ENCODE data around the gene ANKIB1. TPM values are rescaled to one million over a fixed set of nuclear protein-coding genes. Genes with fewer than 3 reads are reported as not detected.

Gene ANKIB1
- total RNA-seq, 1 donor from 2014 or later: 31.3 TPM

DNA sequence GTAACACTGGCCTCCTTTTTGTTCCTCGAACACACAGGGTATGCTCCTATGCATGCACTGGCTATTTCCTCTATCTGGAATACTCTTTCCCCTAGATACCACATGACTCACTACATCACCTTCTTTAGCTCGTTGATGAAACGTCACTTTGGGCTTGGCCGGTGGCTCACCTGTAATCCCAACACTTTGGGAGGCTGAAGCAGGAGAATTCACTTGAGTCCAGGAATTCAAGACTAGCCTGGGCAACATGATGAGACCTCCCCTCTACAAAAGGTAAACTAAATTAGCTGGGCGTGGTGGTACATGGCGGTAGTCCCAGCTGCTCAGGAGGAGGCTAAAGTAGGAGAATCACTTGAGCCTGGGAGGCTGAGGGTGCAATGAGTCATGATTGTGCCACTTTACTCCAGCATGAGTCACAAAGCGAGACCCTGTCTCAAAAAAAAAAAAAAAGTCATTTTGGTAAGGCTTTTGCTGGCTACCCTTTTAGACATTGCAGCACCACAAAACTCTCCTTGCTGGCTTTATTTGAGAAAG is 14.5 kb downstream of the ANKIB1 start:
- Histone ChIP-seq H3K4me3 (ENCODE audit: low read length in 3 of 3) (no peak overlapping the region), H3K9ac (ENCODE audit: low read depth in 1 of 3, low read length in 3 of 3) (no peak overlapping the region), H3K36me3 (ENCODE audit: control insufficient read depth in 3 of 3, insufficient read depth in 3 of 3, low read length in 3 of 3) (no peaks in the 10 kb centered on the region), H3K27ac (ENCODE audit: low read depth, low read length) (no peak overlapping the region), H3K4me1 (ENCODE audit: control insufficient read depth in 3 of 3, insufficient read depth in 3 of 3, low read length in 3 of 3) (peaks cover 0 to 9% (median 7%) of the 10 kb centered on the region in 3 donors), H3K9me3 (ENCODE audit: control insufficient read depth in 3 of 3, low read length in 3 of 3) (no peaks in the 10 kb centered on the region), H3K27me3 (ENCODE audit: control insufficient read depth in 3 of 3, insufficient read depth in 3 of 3, low read length in 3 of 3) (no peaks in the 10 kb centered on the region)

DNA sequence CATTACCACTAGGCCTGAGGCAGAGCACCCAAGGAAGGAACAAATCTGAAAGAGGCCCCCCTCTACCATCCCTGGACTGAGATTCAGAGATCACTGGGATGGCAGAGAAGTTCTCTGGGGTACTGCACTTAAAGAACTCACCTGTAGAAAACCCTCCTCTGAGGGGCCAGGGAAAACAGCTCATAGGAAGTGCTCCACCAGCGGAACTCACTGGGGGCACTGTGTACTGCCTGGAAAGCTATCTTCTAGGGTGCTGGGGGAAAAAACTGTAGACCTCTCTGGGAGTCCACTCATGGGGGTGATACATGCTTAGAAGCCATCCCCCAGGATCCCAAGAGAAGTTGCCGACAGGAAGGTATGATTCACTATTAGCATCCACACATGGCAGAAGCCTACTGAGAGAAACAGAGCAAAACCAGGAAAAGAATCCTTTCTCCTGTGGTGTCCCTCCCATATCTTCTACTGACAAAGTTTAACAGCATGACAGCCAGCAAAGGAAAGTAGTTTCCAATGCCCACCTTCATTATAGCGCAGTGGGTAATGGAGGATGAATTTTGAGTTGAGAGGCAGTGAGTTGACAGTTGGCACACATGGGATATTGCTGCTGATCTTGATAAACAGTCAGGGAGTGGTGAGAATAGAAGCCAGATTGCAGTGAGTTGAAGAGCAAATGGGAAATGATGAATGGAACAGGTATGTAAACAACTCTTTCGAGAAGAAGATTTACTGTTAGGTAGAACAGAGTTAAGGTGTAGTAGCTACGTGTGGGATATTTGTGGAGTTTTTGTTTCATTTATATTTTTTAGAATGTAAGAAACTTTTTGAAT is 20.9 kb downstream of the ANKIB1 start:
- H3K27ac ChIP-seq (ENCODE audit: low read depth, low read length): no peak overlapping the region
- H3K36me3 ChIP-seq (ENCODE audit: control insufficient read depth in 3 of 3, insufficient read depth in 3 of 3, low read length in 3 of 3): no peaks in the 10 kb centered on the region
- H3K9ac ChIP-seq (ENCODE audit: low read depth in 1 of 3, low read length in 3 of 3): no peak overlapping the region
- H3K27me3 ChIP-seq (ENCODE audit: control insufficient read depth in 3 of 3, insufficient read depth in 3 of 3, low read length in 3 of 3): no peaks in the 10 kb centered on the region
- no peaks in the 10 kb centered on the region for H3K4me1 ChIP-seq (ENCODE audit: control insufficient read depth in 3 of 3, insufficient read depth in 3 of 3, low read length in 3 of 3)
- H3K4me3 ChIP-seq (ENCODE audit: low read length in 3 of 3): no peak overlapping the region
- H3K9me3 ChIP-seq (ENCODE audit: control insufficient read depth in 3 of 3, low read length in 3 of 3): no peaks in the 10 kb centered on the region

DNA sequence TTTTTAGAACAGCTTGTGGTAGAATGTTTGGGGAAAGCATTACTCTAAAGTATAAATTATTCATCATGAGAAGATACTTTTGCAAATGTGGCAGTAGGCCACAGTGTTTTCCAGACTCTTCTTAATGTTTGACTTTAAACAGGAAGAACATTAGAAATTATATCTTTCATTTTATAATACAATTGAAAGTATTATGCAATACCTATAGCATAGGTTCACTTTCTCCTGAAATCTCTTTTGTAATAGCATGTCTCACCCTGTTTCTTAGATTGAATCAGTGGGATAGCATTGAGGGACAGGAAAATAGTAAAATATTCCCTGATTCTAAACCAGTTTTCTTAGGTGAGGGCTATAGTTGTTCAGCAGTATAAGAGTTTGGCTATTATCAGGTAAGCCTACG is 23.1 kb downstream of the ANKIB1 start:
- Histone ChIP-seq H3K9me3 (ENCODE audit: control insufficient read depth in 3 of 3, low read length in 3 of 3) (no peaks in the 10 kb centered on the region), H3K27ac (ENCODE audit: low read depth, low read length) (no peak overlapping the region), H3K36me3 (ENCODE audit: control insufficient read depth in 3 of 3, insufficient read depth in 3 of 3, low read length in 3 of 3) (no peaks in the 10 kb centered on the region), H3K4me1 (ENCODE audit: control insufficient read depth in 3 of 3, insufficient read depth in 3 of 3, low read length in 3 of 3) (no peaks in the 10 kb centered on the region), H3K27me3 (ENCODE audit: control insufficient read depth in 3 of 3, insufficient read depth in 3 of 3, low read length in 3 of 3) (no peaks in the 10 kb centered on the region), H3K4me3 (ENCODE audit: low read length in 3 of 3) (no peak overlapping the region), H3K9ac (ENCODE audit: low read depth in 1 of 3, low read length in 3 of 3) (no peak overlapping the region)

DNA sequence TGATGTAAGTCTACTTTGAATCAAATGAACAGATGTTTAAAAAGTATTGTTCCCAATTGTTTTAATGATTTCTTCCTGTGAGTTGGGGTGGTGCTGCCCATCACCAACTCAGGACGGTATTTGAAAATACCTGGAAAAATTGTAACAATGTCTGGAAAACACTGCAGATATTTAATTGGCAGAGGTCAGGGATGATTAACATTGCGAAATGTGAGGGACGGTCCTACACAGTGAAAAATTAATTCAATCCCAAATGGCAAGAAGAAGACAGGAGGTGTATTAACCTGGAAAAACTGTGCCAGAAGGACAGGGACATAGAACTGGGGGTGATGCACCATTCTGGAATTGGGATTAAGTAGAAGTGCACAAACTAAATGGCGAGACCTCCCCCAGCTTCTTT is 29.6 kb downstream of the ANKIB1 start:
- Histone ChIP-seq H3K9ac (ENCODE audit: low read depth in 1 of 3, low read length in 3 of 3) (no peak overlapping the region), H3K27me3 (ENCODE audit: control insufficient read depth in 3 of 3, insufficient read depth in 3 of 3, low read length in 3 of 3) (no peaks in the 10 kb centered on the region), H3K4me1 (ENCODE audit: control insufficient read depth in 3 of 3, insufficient read depth in 3 of 3, low read length in 3 of 3) (peaks cover 2 to 11% (median 3%) of the 10 kb centered on the region in 3 donors), H3K9me3 (ENCODE audit: control insufficient read depth in 3 of 3, low read length in 3 of 3) (no peaks in the 10 kb centered on the region), H3K27ac (ENCODE audit: low read depth, low read length) (no peak overlapping the region), H3K4me3 (ENCODE audit: low read length in 3 of 3) (no peak overlapping the region), H3K36me3 (ENCODE audit: control insufficient read depth in 3 of 3, insufficient read depth in 3 of 3, low read length in 3 of 3) (no peaks in the 10 kb centered on the region)

DNA sequence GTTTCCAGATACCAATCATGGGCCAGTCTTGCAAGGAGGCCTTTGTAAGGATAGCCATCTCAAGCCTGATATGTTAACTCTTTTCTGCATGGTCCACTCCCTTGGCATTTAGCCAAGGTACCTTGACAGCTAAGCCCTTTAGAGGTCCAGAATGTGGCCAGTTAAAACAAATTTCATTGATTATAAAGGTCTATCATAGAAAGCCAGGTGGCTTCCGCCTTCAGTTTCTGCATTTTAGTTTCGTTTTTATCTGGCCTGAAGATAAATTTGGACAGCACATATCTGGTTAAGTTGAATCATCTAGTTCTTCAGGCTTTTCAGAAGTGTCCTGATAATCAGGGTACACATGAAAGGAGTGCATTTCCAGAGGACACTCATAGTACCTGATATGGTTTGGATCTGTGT is 30.7 kb downstream of the ANKIB1 start:
- peaks cover 2 to 11% (median 3%) of the 10 kb centered on the region in 3 donors for H3K4me1 ChIP-seq (ENCODE audit: control insufficient read depth in 3 of 3, insufficient read depth in 3 of 3, low read length in 3 of 3)
- H3K9me3 ChIP-seq (ENCODE audit: control insufficient read depth in 3 of 3, low read length in 3 of 3): peaks cover 0 to 6% (median 0%) of the 10 kb centered on the region in 3 donors
- H3K36me3 ChIP-seq (ENCODE audit: control insufficient read depth in 3 of 3, insufficient read depth in 3 of 3, low read length in 3 of 3): peaks cover 0 to 3% (median 0%) of the 10 kb centered on the region in 3 donors
- no peak overlapping the region for H3K9ac ChIP-seq (ENCODE audit: low read depth in 1 of 3, low read length in 3 of 3)
- no peak overlapping the region for H3K27ac ChIP-seq (ENCODE audit: low read depth, low read length)
- H3K27me3 ChIP-seq (ENCODE audit: control insufficient read depth in 3 of 3, insufficient read depth in 3 of 3, low read length in 3 of 3): no peaks in the 10 kb centered on the region
- no peak overlapping the region for H3K4me3 ChIP-seq (ENCODE audit: low read length in 3 of 3)

DNA sequence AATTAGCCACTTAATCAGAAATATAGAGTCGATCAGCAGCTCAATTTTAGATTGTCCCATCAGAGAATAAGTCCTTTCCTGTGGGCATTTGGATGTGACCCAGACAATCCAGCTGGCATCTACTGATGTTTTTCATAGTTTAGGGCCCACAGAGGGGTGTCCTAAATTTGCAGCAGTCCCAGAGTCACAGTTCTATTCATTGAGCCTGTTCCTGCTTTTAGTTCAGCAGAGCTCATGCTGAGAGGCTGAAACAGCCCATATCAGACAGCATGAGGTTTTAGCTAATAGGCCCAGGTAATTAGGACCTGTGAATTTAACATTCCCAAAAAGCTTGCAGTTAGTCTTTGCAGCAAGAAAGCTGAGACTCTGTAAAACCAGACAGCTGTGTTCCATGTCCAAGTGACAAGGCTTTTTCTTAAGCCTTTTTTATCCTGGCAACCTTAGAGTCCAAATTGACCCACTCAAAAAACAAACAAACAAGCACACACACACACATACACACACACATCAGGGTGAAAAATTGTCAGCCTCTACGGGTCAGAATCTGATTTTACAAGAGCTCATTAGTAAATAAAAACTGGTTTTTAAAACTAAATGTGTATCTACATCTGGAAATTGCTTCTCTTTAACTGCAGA is 33.7 kb downstream of the ANKIB1 start:
- peaks cover 2 to 11% (median 3%) of the 10 kb centered on the region in 3 donors for H3K4me1 ChIP-seq (ENCODE audit: control insufficient read depth in 3 of 3, insufficient read depth in 3 of 3, low read length in 3 of 3)
- no peak overlapping the region for H3K4me3 ChIP-seq (ENCODE audit: low read length in 3 of 3)
- no peak overlapping the region for H3K27ac ChIP-seq (ENCODE audit: low read depth, low read length)
- no peak overlapping the region for H3K9ac ChIP-seq (ENCODE audit: low read depth in 1 of 3, low read length in 3 of 3)
- no peaks in the 10 kb centered on the region for H3K27me3 ChIP-seq (ENCODE audit: control insufficient read depth in 3 of 3, insufficient read depth in 3 of 3, low read length in 3 of 3)
- peaks cover 0 to 3% (median 0%) of the 10 kb centered on the region in 3 donors for H3K36me3 ChIP-seq (ENCODE audit: control insufficient read depth in 3 of 3, insufficient read depth in 3 of 3, low read length in 3 of 3)
- peaks cover 0 to 6% (median 0%) of the 10 kb centered on the region in 3 donors for H3K9me3 ChIP-seq (ENCODE audit: control insufficient read depth in 3 of 3, low read length in 3 of 3)

DNA sequence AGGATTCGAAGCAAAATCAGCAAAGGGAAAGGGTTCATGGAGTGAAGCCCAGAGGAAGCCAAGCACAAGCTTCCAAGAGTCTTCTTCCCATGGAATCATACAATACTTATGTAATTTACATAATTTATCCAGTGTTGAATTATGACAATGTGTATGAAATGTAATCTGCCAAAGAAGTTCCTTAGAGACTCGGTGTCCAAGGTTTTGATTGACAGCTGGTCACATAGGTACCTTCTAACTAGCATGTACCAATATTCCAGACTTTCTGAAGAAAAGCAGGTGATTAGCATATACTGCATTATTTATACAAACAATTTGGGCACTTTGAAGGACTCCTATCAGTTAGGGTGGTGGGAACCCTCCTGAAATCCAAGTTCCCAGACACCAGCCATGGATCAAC is 35.3 kb downstream of the ANKIB1 start:
- no peak overlapping the region for H3K27ac ChIP-seq (ENCODE audit: low read depth, low read length)

DNA sequence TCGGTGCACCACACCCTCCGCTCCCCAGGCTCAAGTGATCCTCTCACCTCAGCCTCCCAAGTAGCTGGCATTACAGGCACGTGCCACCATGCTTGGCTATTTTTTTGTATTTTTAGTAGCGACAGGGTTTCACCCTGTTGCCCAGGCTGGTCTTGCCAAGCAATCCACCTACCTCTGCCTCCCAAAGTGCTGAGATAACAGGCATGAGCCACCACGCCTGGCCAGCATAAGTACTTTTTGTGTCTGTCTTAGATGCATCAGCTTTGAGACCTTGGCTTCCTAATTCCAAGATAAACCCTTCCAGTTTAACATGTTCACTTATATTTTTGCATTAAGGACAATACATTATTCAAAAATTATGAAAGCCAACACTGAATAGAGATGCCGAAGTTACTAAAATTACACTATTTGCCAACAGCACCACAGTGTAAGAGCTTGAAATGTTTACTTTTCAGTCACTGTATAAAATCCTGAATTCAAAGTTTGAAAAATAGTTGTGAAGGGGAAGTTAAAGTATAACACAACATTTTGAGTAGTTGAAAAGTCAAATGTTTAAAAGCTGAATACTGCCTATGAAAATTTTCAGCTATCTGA is 36.5 kb downstream of the ANKIB1 start:
- H3K27me3 ChIP-seq (ENCODE audit: control insufficient read depth in 3 of 3, insufficient read depth in 3 of 3, low read length in 3 of 3): no peaks in the 10 kb centered on the region
- H3K9ac ChIP-seq (ENCODE audit: low read depth in 1 of 3, low read length in 3 of 3): no peak overlapping the region
- no peak overlapping the region for H3K27ac ChIP-seq (ENCODE audit: low read depth, low read length)
- peaks cover 2 to 11% (median 3%) of the 10 kb centered on the region in 3 donors for H3K4me1 ChIP-seq (ENCODE audit: control insufficient read depth in 3 of 3, insufficient read depth in 3 of 3, low read length in 3 of 3)
- H3K36me3 ChIP-seq (ENCODE audit: control insufficient read depth in 3 of 3, insufficient read depth in 3 of 3, low read length in 3 of 3): peaks cover 0 to 3% (median 0%) of the 10 kb centered on the region in 3 donors
- peaks cover 0 to 6% (median 0%) of the 10 kb centered on the region in 3 donors for H3K9me3 ChIP-seq (ENCODE audit: control insufficient read depth in 3 of 3, low read length in 3 of 3)
- H3K4me3 ChIP-seq (ENCODE audit: low read length in 3 of 3): no peak overlapping the region

More for the DNA sequence above, 35.3 kb downstream of the ANKIB1 start:
- Histone ChIP-seq H3K27me3 (ENCODE audit: control insufficient read depth in 3 of 3, insufficient read depth in 3 of 3, low read length in 3 of 3) (no peaks in the 10 kb centered on the region), H3K36me3 (ENCODE audit: control insufficient read depth in 3 of 3, insufficient read depth in 3 of 3, low read length in 3 of 3) (peaks cover 0 to 3% (median 0%) of the 10 kb centered on the region in 3 donors), H3K9ac (ENCODE audit: low read depth in 1 of 3, low read length in 3 of 3) (no peak overlapping the region), H3K9me3 (ENCODE audit: control insufficient read depth in 3 of 3, low read length in 3 of 3) (peaks cover 0 to 6% (median 0%) of the 10 kb centered on the region in 3 donors), H3K4me3 (ENCODE audit: low read length in 3 of 3) (no peak overlapping the region), H3K4me1 (ENCODE audit: control insufficient read depth in 3 of 3, insufficient read depth in 3 of 3, low read length in 3 of 3) (peaks cover 2 to 11% (median 3%) of the 10 kb centered on the region in 3 donors)

DNA sequence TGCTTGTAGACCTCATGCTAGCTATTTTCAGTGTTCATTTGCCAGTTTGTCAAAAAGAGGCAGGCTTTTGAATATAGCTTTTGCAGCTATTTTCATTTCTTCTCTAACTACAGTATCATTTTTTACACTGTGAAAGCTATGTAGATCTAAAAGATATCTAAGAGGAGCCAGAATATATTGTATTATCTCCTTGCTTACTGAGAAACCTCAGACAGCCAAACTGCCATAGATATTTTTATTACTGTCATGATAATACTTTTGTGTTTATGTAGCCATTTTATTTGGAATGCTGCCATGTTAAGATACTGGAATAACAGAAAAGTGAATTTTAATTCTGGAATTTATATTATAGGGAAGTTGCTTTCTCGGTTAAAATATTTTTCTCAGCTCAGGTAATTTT is 37.2 kb downstream of the ANKIB1 start:
- H3K27ac ChIP-seq (ENCODE audit: low read depth, low read length): no peak overlapping the region
- peaks cover 0 to 6% (median 0%) of the 10 kb centered on the region in 3 donors for H3K9me3 ChIP-seq (ENCODE audit: control insufficient read depth in 3 of 3, low read length in 3 of 3)
- H3K27me3 ChIP-seq (ENCODE audit: control insufficient read depth in 3 of 3, insufficient read depth in 3 of 3, low read length in 3 of 3): no peaks in the 10 kb centered on the region
- peaks cover 2 to 11% (median 3%) of the 10 kb centered on the region in 3 donors for H3K4me1 ChIP-seq (ENCODE audit: control insufficient read depth in 3 of 3, insufficient read depth in 3 of 3, low read length in 3 of 3)
- H3K9ac ChIP-seq (ENCODE audit: low read depth in 1 of 3, low read length in 3 of 3): no peak overlapping the region
- no peak overlapping the region for H3K4me3 ChIP-seq (ENCODE audit: low read length in 3 of 3)
- H3K36me3 ChIP-seq (ENCODE audit: control insufficient read depth in 3 of 3, insufficient read depth in 3 of 3, low read length in 3 of 3): peaks cover 0 to 3% (median 0%) of the 10 kb centered on the region in 3 donors

Data from skeletal muscle tissue (tissue), 4 donors.